Measurements from ENCODE around the gene ZSCAN4.

ZSCAN4 gene

GRCh38 chr19:57719424-57719823 lies 50.7 kb downstream of the ZSCAN4 start:
- Histone ChIP-seq H3K36me3 (ENCODE audit: low read length) (peaks cover 14% of the 10 kb centered on the region), H3K9ac (ENCODE audit: low read length) (no peak overlapping the region), H3K79me2 (ENCODE audit: insufficient read depth, low read length) (no peaks in the 10 kb centered on the region), H4K20me1 (ENCODE audit: low read depth, low read length) (no peaks in the 10 kb centered on the region), H3F3A (ENCODE audit: insufficient read depth) (no peaks in the 10 kb centered on the region), H3K27ac (ENCODE audit: low read depth, low read length) (no peak overlapping the region), H3K9me3 (ENCODE audit: insufficient read depth, low read length) (no peaks in the 10 kb centered on the region), H3K9me2 (replicated peaks; ENCODE audit: insufficient read depth, low read length) (no peaks in the 10 kb centered on the region), H3K4me3 (ENCODE audit: insufficient read depth, low read length, poor library complexity, severe bottlenecking) (no peak overlapping the region), H2AFZ (ENCODE audit: low read depth, low read length, severe bottlenecking) (no peak overlapping the region), H3K4me2 (ENCODE audit: low read depth, low read length, poor library complexity, severe bottlenecking) (no peak overlapping the region), H3K27me3 (ENCODE audit: low read length) (no peaks in the 10 kb centered on the region)
- TF ChIP-seq, protein P1, sequence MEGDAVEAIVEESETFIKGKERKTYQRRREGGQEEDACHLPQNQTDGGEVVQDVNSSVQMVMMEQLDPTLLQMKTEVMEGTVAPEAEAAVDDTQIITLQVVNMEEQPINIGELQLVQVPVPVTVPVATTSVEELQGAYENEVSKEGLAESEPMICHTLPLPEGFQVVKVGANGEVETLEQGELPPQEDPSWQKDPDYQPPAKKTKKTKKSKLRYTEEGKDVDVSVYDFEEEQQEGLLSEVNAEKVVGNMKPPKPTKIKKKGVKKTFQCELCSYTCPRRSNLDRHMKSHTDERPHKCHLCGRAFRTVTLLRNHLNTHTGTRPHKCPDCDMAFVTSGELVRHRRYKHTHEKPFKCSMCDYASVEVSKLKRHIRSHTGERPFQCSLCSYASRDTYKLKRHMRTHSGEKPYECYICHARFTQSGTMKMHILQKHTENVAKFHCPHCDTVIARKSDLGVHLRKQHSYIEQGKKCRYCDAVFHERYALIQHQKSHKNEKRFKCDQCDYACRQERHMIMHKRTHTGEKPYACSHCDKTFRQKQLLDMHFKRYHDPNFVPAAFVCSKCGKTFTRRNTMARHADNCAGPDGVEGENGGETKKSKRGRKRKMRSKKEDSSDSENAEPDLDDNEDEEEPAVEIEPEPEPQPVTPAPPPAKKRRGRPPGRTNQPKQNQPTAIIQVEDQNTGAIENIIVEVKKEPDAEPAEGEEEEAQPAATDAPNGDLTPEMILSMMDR (IDR thresholded peaks at IDR 0.05; ENCODE audit: insufficient read depth, low read length, poor library complexity, severe bottlenecking): no peak
- no peak for TF ChIP-seq EZH2phosphoT487 (conservative IDR thresholded peaks at IDR 0.05; ENCODE audit: low read length)

DNA sequence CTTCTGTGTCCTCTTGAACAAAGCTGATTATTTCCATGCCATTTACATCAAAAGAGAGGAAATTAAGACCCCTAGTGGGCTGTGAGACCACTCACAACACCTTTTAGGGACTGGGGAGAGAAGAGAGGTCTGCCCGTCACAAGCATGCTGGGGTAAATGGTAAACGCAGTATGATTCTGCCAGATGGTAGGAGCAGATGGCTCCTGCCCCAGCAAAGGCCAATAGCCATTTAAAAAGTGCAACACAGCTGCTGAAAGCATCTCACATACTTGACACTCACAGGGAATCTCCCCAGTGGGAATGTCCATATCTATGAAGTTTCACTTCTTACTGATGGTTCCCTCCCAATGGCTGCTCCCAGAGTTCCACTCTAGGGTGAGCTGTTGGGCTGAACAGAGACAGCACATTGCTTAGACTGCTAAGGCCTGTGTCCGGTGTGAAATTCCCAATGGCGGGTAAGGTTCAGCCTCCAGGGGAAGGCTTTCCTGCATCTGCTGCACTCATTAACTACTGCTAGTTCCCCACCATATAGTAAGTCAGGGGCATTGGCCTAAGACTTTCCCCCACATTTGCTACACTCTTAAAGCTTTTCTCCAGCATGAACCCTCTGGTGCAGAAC lies 51.3 kb downstream of the ZSCAN4 start:
- Histone ChIP-seq H3K36me3 (ENCODE audit: low read length) (peaks cover 14% of the 10 kb centered on the region), H3K9me3 (ENCODE audit: insufficient read depth, low read length) (no peaks in the 10 kb centered on the region), H2AFZ (ENCODE audit: low read depth, low read length, severe bottlenecking) (no peak overlapping the region), H3K27me3 (ENCODE audit: low read length) (no peaks in the 10 kb centered on the region), H3K4me2 (ENCODE audit: low read depth, low read length, poor library complexity, severe bottlenecking) (no peak overlapping the region), H3K4me3 (ENCODE audit: insufficient read depth, low read length, poor library complexity, severe bottlenecking) (no peak overlapping the region), H4K20me1 (ENCODE audit: low read depth, low read length) (no peaks in the 10 kb centered on the region), H3F3A (ENCODE audit: insufficient read depth) (no peaks in the 10 kb centered on the region), H3K9ac (ENCODE audit: low read length) (no peak overlapping the region), H3K27ac (ENCODE audit: low read depth, low read length) (no peak overlapping the region), H3K79me2 (ENCODE audit: insufficient read depth, low read length) (no peaks in the 10 kb centered on the region), H3K9me2 (replicated peaks; ENCODE audit: insufficient read depth, low read length) (no peaks in the 10 kb centered on the region)
- TF ChIP-seq, protein P1 (IDR thresholded peaks at IDR 0.05; ENCODE audit: insufficient read depth, low read length, poor library complexity, severe bottlenecking): no peak
- TF ChIP-seq EZH2phosphoT487 (conservative IDR thresholded peaks at IDR 0.05; ENCODE audit: low read length): no peak

DNA sequence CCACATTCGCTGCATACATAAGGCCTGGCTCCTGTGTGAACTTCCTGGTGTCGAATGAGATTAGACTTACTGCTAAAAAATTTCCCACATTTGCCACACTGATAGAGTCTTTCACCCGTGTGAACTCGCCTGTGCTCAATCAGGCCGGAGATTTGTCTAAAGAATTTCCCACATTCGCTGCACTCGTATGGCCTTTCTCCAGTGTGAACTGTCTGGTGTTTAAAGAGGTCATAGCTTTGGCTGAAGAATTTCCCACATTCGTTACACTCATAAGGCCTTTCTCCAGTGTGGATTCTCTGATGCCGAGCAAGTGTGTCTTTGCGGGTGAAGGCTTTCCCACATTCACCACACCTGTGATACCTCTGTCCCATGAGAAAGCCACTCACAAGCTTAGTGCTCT lies 52.1 kb downstream of the ZSCAN4 start:
- Histone ChIP-seq H3K27ac (ENCODE audit: low read depth, low read length) (no peak overlapping the region), H3K9me3 (ENCODE audit: insufficient read depth, low read length) (no peaks in the 10 kb centered on the region), H2AFZ (ENCODE audit: low read depth, low read length, severe bottlenecking) (no peak overlapping the region), H3K27me3 (ENCODE audit: low read length) (no peaks in the 10 kb centered on the region), H3K36me3 (ENCODE audit: low read length) (peaks cover 14% of the 10 kb centered on the region), H3K9ac (ENCODE audit: low read length) (no peak overlapping the region), H3K9me2 (replicated peaks; ENCODE audit: insufficient read depth, low read length) (no peaks in the 10 kb centered on the region), H3F3A (ENCODE audit: insufficient read depth) (no peaks in the 10 kb centered on the region), H3K79me2 (ENCODE audit: insufficient read depth, low read length) (no peaks in the 10 kb centered on the region), H4K20me1 (ENCODE audit: low read depth, low read length) (no peaks in the 10 kb centered on the region), H3K4me2 (ENCODE audit: low read depth, low read length, poor library complexity, severe bottlenecking) (no peak overlapping the region), H3K4me3 (ENCODE audit: insufficient read depth, low read length, poor library complexity, severe bottlenecking) (no peak overlapping the region)
- TF ChIP-seq, protein P1 (IDR thresholded peaks at IDR 0.05; ENCODE audit: insufficient read depth, low read length, poor library complexity, severe bottlenecking): no peak
- no peak for TF ChIP-seq EZH2phosphoT487 (conservative IDR thresholded peaks at IDR 0.05; ENCODE audit: low read length)
